Measurements from ENCODE around the gene KCNC1.

- no peak for TF ChIP-seq EZH2 (IDR thresholded peaks at IDR 0.05; ENCODE audit: borderline replicate concordance, insufficient read depth, low read length, poor library complexity, severe bottlenecking)
- no peak for TF ChIP-seq CTCF (IDR thresholded peaks at IDR 0.05; ENCODE audit: poor library complexity, severe bottlenecking)
- TF ChIP-seq POLR2AphosphoS5 (IDR thresholded peaks at IDR 0.05) = no peak
- no peak for TF ChIP-seq REST (IDR thresholded peaks at IDR 0.05; ENCODE audit: borderline replicate concordance)
- TF ChIP-seq TAF1 (IDR thresholded peaks at IDR 0.05; ENCODE audit: low read depth) = no peak
- TF ChIP-seq EP300 (conservative IDR thresholded peaks at IDR 0.05; ENCODE audit: poor library complexity, severe bottlenecking) = no peak
- TF ChIP-seq SMC3 (conservative IDR thresholded peaks at IDR 0.05; ENCODE audit: poor library complexity) = no peak
Measured at GRCh38 chr11:17686231-17686980, 48.2 kb upstream of the KCNC1 start.
